Measurements from ENCODE around the gene TEX36.

TEX36 gene

GRCh38 chr10:125611756-125612155, 71.2 kb downstream of the TEX36 start:
- no peak for TF ChIP-seq CTCF (conservative IDR thresholded peaks at IDR 0.05; ENCODE audit: low read length)
- DNase-seq (ENCODE audit: low read depth): no peak
- H3K4me3 ChIP-seq (ENCODE audit: low read length): no peak overlapping the region

- no peak for DNase-seq (ENCODE audit: low read depth)
- no peak for TF ChIP-seq CTCF (conservative IDR thresholded peaks at IDR 0.05; ENCODE audit: low read length)
- no peak overlapping the region for H3K4me3 ChIP-seq (ENCODE audit: low read length)
These were observed 71.7 kb downstream of the TEX36 start for GRCh38 chr10:125611216-125611615.

DNA sequence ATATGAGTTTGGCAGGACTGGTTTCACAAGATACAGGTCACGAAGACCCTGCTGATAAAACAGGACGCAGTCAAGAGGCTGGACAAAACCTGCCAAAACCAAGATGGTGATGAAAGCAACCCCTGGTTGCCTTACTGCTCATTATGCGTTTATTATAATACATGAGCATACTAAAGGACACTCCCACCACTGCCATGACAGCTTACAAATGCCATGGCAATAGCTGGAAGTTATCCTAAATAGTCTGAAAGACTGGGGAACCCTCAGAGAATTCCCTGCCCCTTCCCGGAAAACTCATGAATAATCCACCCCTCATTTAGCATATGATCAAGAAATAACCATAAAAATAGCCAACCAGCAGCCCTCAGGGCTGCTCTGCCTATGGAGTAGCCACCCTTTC, 73.1 kb downstream of the TEX36 start:
- no peak for TF ChIP-seq CTCF (conservative IDR thresholded peaks at IDR 0.05; ENCODE audit: low read length)
- DNase-seq (ENCODE audit: low read depth): no peak

GRCh38 chr10:125608474-125608873, 74.5 kb downstream of the TEX36 start:
- no peak for DNase-seq (ENCODE audit: low read depth)
- no peak for TF ChIP-seq CTCF (conservative IDR thresholded peaks at IDR 0.05; ENCODE audit: low read length)
- no peak overlapping the region for H3K4me3 ChIP-seq (ENCODE audit: low read length)

More for the DNA sequence above, 73.1 kb downstream of the TEX36 start:
- no peak overlapping the region for H3K4me3 ChIP-seq (ENCODE audit: low read length)

DNA sequence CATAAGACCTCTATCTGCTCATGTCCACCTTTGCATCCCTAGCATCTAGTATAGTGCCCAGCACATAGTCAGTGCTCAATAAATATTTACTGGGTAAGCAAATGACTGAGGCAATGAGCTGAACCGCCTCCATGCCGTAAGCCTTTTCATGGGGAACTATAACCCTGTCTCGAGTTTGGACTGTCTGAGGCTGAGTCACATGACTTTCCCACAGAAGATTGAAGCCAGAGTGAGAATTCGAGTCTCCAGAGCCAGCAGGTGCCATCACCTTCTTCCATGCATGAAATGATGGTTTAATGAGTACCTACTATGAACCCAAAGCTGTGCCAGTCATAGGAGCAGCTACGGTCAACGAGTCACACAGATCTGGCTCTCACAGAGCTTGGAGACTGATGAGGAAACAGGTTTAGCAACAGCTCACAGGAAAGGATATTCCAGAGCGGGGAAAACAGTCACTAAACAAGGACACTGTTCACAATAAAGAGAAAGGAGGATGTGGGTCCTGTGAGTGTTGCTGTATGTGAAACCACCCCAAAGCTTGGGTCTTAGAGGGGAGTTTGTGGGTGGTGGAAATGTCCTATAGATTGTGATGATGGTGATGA, 75.2 kb downstream of the TEX36 start:
- no peak for TF ChIP-seq CTCF (conservative IDR thresholded peaks at IDR 0.05; ENCODE audit: low read length)
- DNase-seq (ENCODE audit: low read depth): no peak
- no peak overlapping the region for H3K4me3 ChIP-seq (ENCODE audit: low read length)

DNA sequence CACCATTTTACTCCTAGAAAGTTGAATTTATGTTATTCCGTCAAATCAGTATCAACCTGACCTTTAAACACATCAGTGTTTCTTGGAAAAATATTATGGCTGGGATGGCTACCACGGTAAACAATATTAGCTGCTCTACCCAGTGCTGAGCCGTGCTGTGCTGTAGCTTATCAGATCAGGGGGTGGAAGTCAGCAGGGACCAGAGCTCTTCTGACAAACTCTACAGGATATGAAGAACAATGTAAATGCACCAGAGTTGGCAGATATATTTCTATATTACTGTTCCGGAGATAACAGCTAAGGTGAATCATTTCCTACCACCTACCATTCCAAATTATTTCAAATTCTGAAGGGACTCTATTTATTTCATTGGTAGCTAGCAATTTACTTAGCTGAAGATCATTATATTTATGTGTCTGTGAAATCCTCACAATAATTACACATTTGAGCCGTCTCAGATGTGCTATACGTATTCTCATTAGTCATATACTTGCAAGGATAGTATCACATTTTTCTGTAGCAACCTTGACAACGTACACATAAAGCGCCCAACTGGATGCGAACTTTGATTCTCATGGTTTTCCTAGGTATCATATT, 76.5 kb downstream of the TEX36 start:
- H3K4me3 ChIP-seq (ENCODE audit: low read length): no peak overlapping the region
- DNase-seq (ENCODE audit: low read depth): no peak
- TF ChIP-seq CTCF (conservative IDR thresholded peaks at IDR 0.05; ENCODE audit: low read length): no peak
